Hypothalamus (tissue), 51 donors: Measurements from ENCODE around the gene MCF2L.

ENCODE experiments used
- DNase-seq, 51 donors: peaks; one replicate each; lab custom pipeline; 2025; lab: John Stamatoyannopoulos, UW

The MCF2L gene

GRCh38 chr13:113137691-113138298 lies 168.8 kb downstream of the MCF2L start:
- DNase-seq: no peak

- DNase-seq: no peak
These were observed 170.0 kb downstream of the MCF2L start for GRCh38 chr13:113138792-113139551.

GRCh38 chr13:113139577-113139976 lies 170.6 kb downstream of the MCF2L start:
- no peak for DNase-seq

- DNase-seq: no peak
These were observed 171.9 kb downstream of the MCF2L start for GRCh38 chr13:113140677-113141600.

GRCh38 chr13:113141601-113141970 lies 172.6 kb downstream of the MCF2L start:
- no peak for DNase-seq

GRCh38 chr13:113142876-113143275 lies 173.9 kb downstream of the MCF2L start:
- no peak for DNase-seq

- no peak for DNase-seq
These were observed 174.6 kb downstream of the MCF2L start for GRCh38 chr13:113143466-113144254.

GRCh38 chr13:113144255-113144629 lies 175.2 kb downstream of the MCF2L start:
- no peak for DNase-seq

- DNase-seq: no peak
These were observed 176.5 kb downstream of the MCF2L start for GRCh38 chr13:113145496-113145895.

- DNase-seq: no peak
These were observed 177.0 kb downstream of the MCF2L start for GRCh38 chr13:113145911-113146598.

- no peak for DNase-seq
These were observed 177.7 kb downstream of the MCF2L start for GRCh38 chr13:113146750-113147149.

GRCh38 chr13:113147206-113147605 lies 178.2 kb downstream of the MCF2L start:
- DNase-seq: no peak

- no peak for DNase-seq
These were observed 179.4 kb downstream of the MCF2L start for GRCh38 chr13:113148407-113148806.

- DNase-seq: no peak
These were observed 180.0 kb downstream of the MCF2L start for GRCh38 chr13:113148940-113149503.
